ENCODE data around the gene IMP3.

IMP3 gene

GRCh38 chr15:75672646-75673425 lies 32.8 kb upstream of the IMP3 start:
- DNase-seq: no peak

GRCh38 chr15:75671730-75672602 lies 31.9 kb upstream of the IMP3 start:
- DNase-seq: no peak

- DNase-seq: no peak
These were observed 29.8 kb upstream of the IMP3 start for GRCh38 chr15:75669879-75670212.

- no peak for DNase-seq
These were observed 29.3 kb upstream of the IMP3 start for GRCh38 chr15:75669191-75669878.

- no peak for DNase-seq
These were observed 26.9 kb upstream of the IMP3 start for GRCh38 chr15:75666823-75667501.

GRCh38 chr15:75663931-75664421 lies 24.0 kb upstream of the IMP3 start:
- DNase-seq: no peak

- no peak for DNase-seq
These were observed 22.9 kb upstream of the IMP3 start for GRCh38 chr15:75662823-75663519.

GRCh38 chr15:75661756-75662140 lies 21.7 kb upstream of the IMP3 start:
- DNase-seq: no peak

- no peak for DNase-seq
These were observed 21.2 kb upstream of the IMP3 start for GRCh38 chr15:75661100-75661755.

- DNase-seq: no peak
These were observed 20.1 kb upstream of the IMP3 start for GRCh38 chr15:75659928-75660645.

GRCh38 chr15:75659141-75659771 lies 19.2 kb upstream of the IMP3 start:
- DNase-seq: no peak

- DNase-seq: no peak
These were observed 16.8 kb upstream of the IMP3 start for GRCh38 chr15:75656813-75657212.

GRCh38 chr15:75656331-75656730 lies 16.3 kb upstream of the IMP3 start:
- DNase-seq: no peak

- no peak for DNase-seq
These were observed 15.9 kb upstream of the IMP3 start for GRCh38 chr15:75655931-75656330.

GRCh38 chr15:75654201-75654907 lies 14.3 kb upstream of the IMP3 start:
- DNase-seq: no peak

GRCh38 chr15:75653347-75653913 lies 13.4 kb upstream of the IMP3 start:
- no peak for DNase-seq

GRCh38 chr15:75651810-75652543 lies 12.0 kb upstream of the IMP3 start:
- no peak for DNase-seq
